HEK293 (cell line): ENCODE results near the gene MRPL36.

Experiments used
- CTCF ChIA-PET: fragments of 350-600 bp; formaldehyde crosslinking; extraction: SDS; loops from one replicate; lab custom pipeline; 2021; ENCODE audit warnings: antibody characterized with exemption; lab: Yijun Ruan, JAX
- POLR2A ChIA-PET: fragments of 300-600 bp; formaldehyde crosslinking; extraction: SDS; loops from one replicate; lab custom pipeline; 2020; ENCODE audit warnings: antibody characterized with exemption, inconsistent platforms; lab: Yijun Ruan, JAX
- H3K27ac ChIP-seq: fragments of 200-500 bp; sonication (Bioruptor generic); 2 replicates; pipeline ENCODE4 v1.5.1; 2014; ENCODE audit warnings: low read depth, low read length, control low read depth, inconsistent platforms; ENCODE audit errors: extremely low read depth
- H3K36me3 ChIP-seq, 2 experiments: fragments of 200-500 bp in 1 of 2; sonication (Bioruptor generic) in 1 of 2; 1 replicate in 1 of 2; 2 replicates in 1 of 2; pipeline ENCODE4 v1.5.1; 2014 to 2017; ENCODE audit warnings: inconsistent platforms in 2 of 2, low read length in 2 of 2; ENCODE audit not compliant: control insufficient read depth in 2 of 2, insufficient read depth in 1 of 2
- H3K4me1 ChIP-seq: fragments of 200-500 bp; sonication (Bioruptor generic); 2 replicates; pipeline ENCODE4 v1.5.1; 2014; ENCODE audit warnings: mild to moderate bottlenecking, low read length, inconsistent platforms; ENCODE audit not compliant: control insufficient read depth, insufficient read depth
- H3K4me3 ChIP-seq: 2 replicates; pipeline ENCODE4 v1.5.1; 2011; ENCODE audit warnings: low read depth, mild to moderate bottlenecking, control low read depth, low read length, moderate library complexity
- H3K9me3 ChIP-seq: fragments of 200-500 bp; sonication (Bioruptor generic); 2 replicates; pipeline ENCODE4 v1.5.1; 2014; ENCODE audit warnings: low read depth, low read length, inconsistent platforms; ENCODE audit not compliant: control insufficient read depth, insufficient read depth
- EGR2 ChIP-seq: fragments of 450-650 bp; formaldehyde crosslinking; IDR thresholded peaks from 2 replicates; pipeline ENCODE4 v1.5.1; 2016; ENCODE audit warnings: low read depth, missing biosample characterization, missing genetic modification characterization
- GLI2 ChIP-seq: fragments of 450-650 bp; formaldehyde crosslinking; IDR thresholded peaks from 2 replicates; pipeline ENCODE4; 2017; ENCODE audit warnings: missing biosample characterization, missing genetic modification characterization, low read depth, borderline replicate concordance
- GLIS1 ChIP-seq: fragments of 450-650 bp; formaldehyde crosslinking; IDR thresholded peaks from 2 replicates; pipeline ENCODE4 v1.5.1; 2016; ENCODE audit warnings: missing biosample characterization, missing genetic modification characterization
- HOXA7 ChIP-seq: sonication (generic); formaldehyde crosslinking; IDR thresholded peaks from 2 replicates; pipeline ENCODE4 v1.8.1; 2022; ENCODE audit warnings: missing genetic modification reagents, borderline replicate concordance
- KLF9 ChIP-seq: fragments of 450-650 bp; formaldehyde crosslinking; IDR thresholded peaks from 2 replicates; pipeline ENCODE4 v1.5.1; 2016; ENCODE audit warnings: missing biosample characterization, missing genetic modification characterization, low read depth
- MEIS1 ChIP-seq: sonication (generic); formaldehyde crosslinking; IDR thresholded peaks from 2 replicates; pipeline ENCODE4 v1.8.1; 2022; ENCODE audit warnings: missing genetic modification reagents, mild to moderate bottlenecking, borderline replicate concordance
- SALL2 ChIP-seq: fragments of 450-650 bp; formaldehyde crosslinking; IDR thresholded peaks from 2 replicates; pipeline ENCODE4 v1.5.0; 2017; ENCODE audit warnings: missing biosample characterization, mild to moderate bottlenecking, missing genetic modification characterization, borderline replicate concordance
- TRIM28 ChIP-seq: IDR thresholded peaks from 2 replicates; pipeline ENCODE4 v1.6.1; 2011; ENCODE audit warnings: low read length, control low read depth, borderline replicate concordance
- ZBTB48 ChIP-seq: fragments of 450-650 bp; formaldehyde crosslinking; IDR thresholded peaks from 2 replicates; pipeline ENCODE4 v1.5.1; 2016; ENCODE audit warnings: missing biosample characterization, missing genetic modification characterization
- ZNF133 ChIP-seq: fragments of 450-650 bp; formaldehyde crosslinking; IDR thresholded peaks from 2 replicates; pipeline ENCODE4 v1.5.1; 2016; ENCODE audit warnings: missing biosample characterization, missing genetic modification characterization
- ZNF223 ChIP-seq: fragments of 450-650 bp; formaldehyde crosslinking; IDR thresholded peaks from 2 replicates; pipeline ENCODE4 v1.5.1; 2016; ENCODE audit warnings: missing biosample characterization, missing genetic modification characterization
- ZNF394 ChIP-seq: fragments of 450-650 bp; formaldehyde crosslinking; IDR thresholded peaks from 2 replicates; pipeline ENCODE4 v1.5.1; 2016; ENCODE audit warnings: missing biosample characterization, missing genetic modification characterization, mild to moderate bottlenecking, moderate library complexity, borderline replicate concordance
- ZNF670 ChIP-seq: fragments of 450-650 bp; formaldehyde crosslinking; IDR thresholded peaks from 2 replicates; pipeline ENCODE4 v1.5.1; 2016; ENCODE audit warnings: missing biosample characterization, missing genetic modification characterization, low read depth
- ZNF677 ChIP-seq: fragments of 450-650 bp; IDR thresholded peaks from 2 replicates; pipeline ENCODE4 v1.5.0; 2018; ENCODE audit warnings: missing biosample characterization, mild to moderate bottlenecking, missing genetic modification characterization, moderate library complexity
- ZNF830 ChIP-seq: fragments of 450-650 bp; IDR thresholded peaks from 2 replicates; pipeline ENCODE4 v1.5.0; 2018; ENCODE audit warnings: missing biosample characterization, missing genetic modification characterization, low read depth, mild to moderate bottlenecking, moderate library complexity
- TF ChIP-seq, protein P1 (sequence below): fragments of 450-650 bp; formaldehyde crosslinking; IDR thresholded peaks from 2 replicates; pipeline ENCODE4 v1.5.1; 2016; ENCODE audit warnings: missing biosample characterization, missing genetic modification characterization
- TF ChIP-seq, protein P2 (sequence below): fragments of 450-650 bp; formaldehyde crosslinking; IDR thresholded peaks from 2 replicates; pipeline ENCODE4 v1.5.1; 2016; ENCODE audit warnings: missing biosample characterization, missing genetic modification characterization
- TF ChIP-seq, protein P3 (sequence below): fragments of 450-650 bp; formaldehyde crosslinking; IDR thresholded peaks from 2 replicates; pipeline ENCODE4 v1.5.1; 2017; ENCODE audit warnings: missing biosample characterization, missing genetic modification characterization

The MRPL36 gene

DNA sequence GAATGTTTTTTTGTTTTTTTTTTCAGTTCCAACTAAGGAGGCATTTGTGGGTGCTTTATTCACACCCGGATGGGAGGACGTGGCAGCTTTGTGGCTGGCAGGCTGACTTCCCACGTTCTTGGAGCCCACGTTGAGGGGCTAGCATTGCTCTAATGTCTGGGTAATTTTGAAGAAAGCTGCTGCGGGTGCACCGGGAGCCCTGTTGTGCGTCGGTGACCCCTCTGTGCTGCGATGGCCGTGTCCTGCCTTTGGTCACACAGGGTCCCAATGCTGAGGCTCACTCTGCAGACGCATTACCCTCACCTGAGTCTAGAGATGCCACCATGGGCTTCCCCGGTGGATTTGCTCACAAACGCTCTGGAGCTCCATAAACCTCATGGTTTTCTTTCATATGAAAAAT is 35.8 kb upstream of the MRPL36 start:
- H3K27ac ChIP-seq, result no peak overlapping the region
- TF ChIP-seq ZNF670 (tag by site-specific recombination) (no peak), ZNF677 (tag by site-specific recombination) (no peak), ZNF133 (tag by site-specific recombination) (no peak), EGR2 (tag by site-specific recombination) (no peak), GLI2 (tag by site-specific recombination) (no peak), ZNF223 (tag by site-specific recombination) (no peak), HOXA7 (no peak), KLF9 (tag by site-specific recombination) (no peak), TRIM28 (no peak), ZBTB48 (tag by site-specific recombination) (no peak), ZNF394 (tag by site-specific recombination) (no peak), ZNF830 (tag by site-specific recombination) (no peak), SALL2 (tag by site-specific recombination) (no peak), GLIS1 (no peak), MEIS1 (CRISPR knock-in tag) (no peak)
- TF ChIP-seq, protein P1, sequence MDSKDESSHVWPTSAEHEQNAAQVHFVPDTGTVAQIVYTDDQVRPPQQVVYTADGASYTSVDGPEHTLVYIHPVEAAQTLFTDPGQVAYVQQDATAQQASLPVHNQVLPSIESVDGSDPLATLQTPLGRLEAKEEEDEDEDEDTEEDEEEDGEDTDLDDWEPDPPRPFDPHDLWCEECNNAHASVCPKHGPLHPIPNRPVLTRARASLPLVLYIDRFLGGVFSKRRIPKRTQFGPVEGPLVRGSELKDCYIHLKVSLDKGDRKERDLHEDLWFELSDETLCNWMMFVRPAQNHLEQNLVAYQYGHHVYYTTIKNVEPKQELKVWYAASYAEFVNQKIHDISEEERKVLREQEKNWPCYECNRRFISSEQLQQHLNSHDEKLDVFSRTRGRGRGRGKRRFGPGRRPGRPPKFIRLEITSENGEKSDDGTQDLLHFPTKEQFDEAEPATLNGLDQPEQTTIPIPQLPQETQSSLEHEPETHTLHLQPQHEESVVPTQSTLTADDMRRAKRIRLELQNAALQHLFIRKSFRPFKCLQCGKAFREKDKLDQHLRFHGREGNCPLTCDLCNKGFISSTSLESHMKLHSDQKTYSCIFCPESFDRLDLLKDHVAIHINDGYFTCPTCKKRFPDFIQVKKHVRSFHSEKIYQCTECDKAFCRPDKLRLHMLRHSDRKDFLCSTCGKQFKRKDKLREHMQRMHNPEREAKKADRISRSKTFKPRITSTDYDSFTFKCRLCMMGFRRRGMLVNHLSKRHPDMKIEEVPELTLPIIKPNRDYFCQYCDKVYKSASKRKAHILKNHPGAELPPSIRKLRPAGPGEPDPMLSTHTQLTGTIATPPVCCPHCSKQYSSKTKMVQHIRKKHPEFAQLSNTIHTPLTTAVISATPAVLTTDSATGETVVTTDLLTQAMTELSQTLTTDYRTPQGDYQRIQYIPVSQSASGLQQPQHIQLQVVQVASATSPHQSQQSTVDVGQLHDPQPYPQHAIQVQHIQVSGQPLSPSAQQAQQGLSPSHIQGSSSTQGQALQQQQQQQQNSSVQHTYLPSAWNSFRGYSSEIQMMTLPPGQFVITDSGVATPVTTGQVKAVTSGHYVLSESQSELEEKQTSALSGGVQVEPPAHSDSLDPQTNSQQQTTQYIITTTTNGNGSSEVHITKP (tag by site-specific recombination), result no peak
- TF ChIP-seq, protein P2, sequence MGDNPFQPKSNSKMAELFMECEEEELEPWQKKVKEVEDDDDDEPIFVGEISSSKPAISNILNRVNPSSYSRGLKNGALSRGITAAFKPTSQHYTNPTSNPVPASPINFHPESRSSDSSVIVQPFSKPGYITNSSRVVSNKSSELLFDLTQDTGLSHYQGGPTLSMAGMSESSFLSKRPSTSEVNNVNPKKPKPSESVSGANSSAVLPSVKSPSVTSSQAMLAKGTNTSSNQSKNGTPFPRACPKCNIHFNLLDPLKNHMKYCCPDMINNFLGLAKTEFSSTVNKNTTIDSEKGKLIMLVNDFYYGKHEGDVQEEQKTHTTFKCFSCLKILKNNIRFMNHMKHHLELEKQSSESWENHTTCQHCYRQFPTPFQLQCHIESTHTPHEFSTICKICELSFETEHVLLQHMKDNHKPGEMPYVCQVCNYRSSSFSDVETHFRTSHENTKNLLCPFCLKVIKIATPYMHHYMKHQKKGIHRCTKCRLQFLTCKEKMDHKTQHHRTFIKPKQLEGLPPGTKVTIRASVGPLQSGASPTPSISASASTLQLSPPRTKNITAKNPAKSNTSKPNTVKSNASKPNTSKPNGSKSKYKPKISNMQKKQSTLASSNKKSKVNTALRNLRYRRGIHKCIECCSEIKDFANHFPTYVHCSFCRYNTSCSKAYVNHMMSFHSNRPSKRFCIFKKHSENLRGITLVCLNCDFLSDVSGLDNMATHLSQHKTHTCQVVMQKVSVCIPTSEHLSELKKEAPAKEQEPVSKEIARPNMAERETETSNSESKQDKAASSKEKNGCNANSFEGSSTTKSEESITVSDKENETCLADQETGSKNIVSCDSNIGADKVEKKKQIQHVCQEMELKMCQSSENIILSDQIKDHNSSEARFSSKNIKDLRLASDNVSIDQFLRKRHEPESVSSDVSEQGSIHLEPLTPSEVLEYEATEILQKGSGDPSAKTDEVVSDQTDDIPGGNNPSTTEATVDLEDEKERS (tag by site-specific recombination), result no peak
- TF ChIP-seq, protein P3, sequence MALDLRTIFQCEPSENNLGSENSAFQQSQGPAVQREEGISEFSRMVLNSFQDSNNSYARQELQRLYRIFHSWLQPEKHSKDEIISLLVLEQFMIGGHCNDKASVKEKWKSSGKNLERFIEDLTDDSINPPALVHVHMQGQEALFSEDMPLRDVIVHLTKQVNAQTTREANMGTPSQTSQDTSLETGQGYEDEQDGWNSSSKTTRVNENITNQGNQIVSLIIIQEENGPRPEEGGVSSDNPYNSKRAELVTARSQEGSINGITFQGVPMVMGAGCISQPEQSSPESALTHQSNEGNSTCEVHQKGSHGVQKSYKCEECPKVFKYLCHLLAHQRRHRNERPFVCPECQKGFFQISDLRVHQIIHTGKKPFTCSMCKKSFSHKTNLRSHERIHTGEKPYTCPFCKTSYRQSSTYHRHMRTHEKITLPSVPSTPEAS, result no peak
- CTCF ChIA-PET, result no interaction called here
- POLR2A ChIA-PET, result no interaction called here
- H3K4me3 ChIP-seq, result no peak overlapping the region
- H3K36me3 ChIP-seq, result no peaks in the 10 kb centered on the region
- H3K4me1 ChIP-seq, result no peaks in the 10 kb centered on the region
- H3K9me3 ChIP-seq, result no peaks in the 10 kb centered on the region
